Smooth muscle cell (in vitro differentiated cells): ENCODE results near the gene NFIC. TPM values are rescaled to one million over a fixed set of nuclear protein-coding genes. Genes with fewer than 3 reads are reported as not detected.

ENCODE experiments used
- DNase-seq: peaks from one replicate; lab custom pipeline; 2025; ENCODE audit not compliant: unreplicated experiment; lab: John Stamatoyannopoulos, UW
- H2AFZ ChIP-seq: fragments of 200-600 bp; sonication (generic); 2 replicates; pipeline ENCODE4 v1.6.0; 2016; ENCODE audit warnings: antibody characterized with exemption, low read depth, mild to moderate bottlenecking
- H3F3A ChIP-seq: fragments of 200-600 bp; sonication (generic); 2 replicates; pipeline ENCODE4 v1.6.0; 2017; ENCODE audit warnings: antibody characterized with exemption, low read depth
- H3K27ac ChIP-seq: fragments of 200-600 bp; sonication (generic); 2 replicates; pipeline ENCODE4 v1.5.1; 2016; ENCODE audit warnings: low read depth, mild to moderate bottlenecking
- H3K27me3 ChIP-seq: fragments of 200-600 bp; sonication (generic); 2 replicates; pipeline ENCODE4 v1.6.1; 2016; ENCODE audit warnings: low read depth, mild to moderate bottlenecking
- H3K36me3 ChIP-seq: fragments of 200-600 bp; sonication (generic); 2 replicates; pipeline ENCODE4 v1.5.1; 2016; ENCODE audit warnings: low read depth
- H3K4me1 ChIP-seq: fragments of 200-600 bp; sonication (generic); 2 replicates; pipeline ENCODE4 v1.5.1; 2016; ENCODE audit warnings: low read depth
- H3K4me2 ChIP-seq: fragments of 200-600 bp; sonication (generic); 2 replicates; pipeline ENCODE4 v1.6.0; 2016; ENCODE audit warnings: mild to moderate bottlenecking
- H3K4me3 ChIP-seq: fragments of 200-600 bp; sonication (generic); 2 replicates; pipeline ENCODE4 v1.5.1; 2016; ENCODE audit warnings: mild to moderate bottlenecking
- H3K79me2 ChIP-seq: fragments of 200-600 bp; sonication (generic); 2 replicates; pipeline ENCODE4 v1.6.0; 2016; ENCODE audit warnings: low read depth, mild to moderate bottlenecking
- H3K9ac ChIP-seq: fragments of 200-600 bp; sonication (generic); 2 replicates; pipeline ENCODE4 v1.6.0; 2016; ENCODE audit warnings: low read depth
- H3K9me3 ChIP-seq: fragments of 200-600 bp; sonication (generic); replicated peaks from 2 replicates; pipeline ENCODE4 v1.5.1; 2016; ENCODE audit warnings: low read depth
- H4K20me1 ChIP-seq: fragments of 200-600 bp; sonication (generic); 2 replicates; pipeline ENCODE4 v1.6.0; 2016; ENCODE audit warnings: low read depth
- CTCF ChIP-seq: fragments of 200-600 bp; sonication (generic); IDR thresholded peaks from 2 replicates; pipeline ENCODE4 v1.5.1; 2017; ENCODE audit warnings: borderline replicate concordance, mild to moderate bottlenecking, antibody characterized with exemption; ENCODE audit not compliant: insufficient read depth, poor library complexity, severe bottlenecking
- WGBS: methylation state at CpG from one replicate; pipeline ENCODE4 v1.1.7; 2016; ENCODE audit warnings: low lambda C conversion rate; 5-methylcytosine and 5-hydroxymethylcytosine counted together
- polyA plus RNA-seq: library from polyadenylated mRNA; unstranded; fragments of >200 nt; fragmentation: Nextera tagmentation; extraction: Ambion mirVana; gene quantifications from 2 replicates; pipeline ENCODE4 v1.2.1, GENCODE V29; 2016
- total RNA-seq: library from RNA; depleted of rRNA; stranded (reverse); fragments of >200 nt; gene quantifications from 2 replicates; pipeline ENCODE4 v1.2.3, GENCODE V29; 2014

NFIC gene
- total and polyA plus RNA-seq, 2 experiments from 2014 or later: 7.9 to 33.2 TPM

- Histone ChIP-seq H3F3A (peaks cover 9% of the 10 kb centered on the region), H4K20me1 (no peaks in the 10 kb centered on the region), H3K27me3 (no peaks in the 10 kb centered on the region), H3K79me2 (no peaks in the 10 kb centered on the region), H2AFZ (no peak overlapping the region), H3K4me2 (peak overlapping the region; percentile 71), H3K9me3 (no peaks in the 10 kb centered on the region), H3K9ac (peak overlapping the region; percentile 92), H3K4me1 (peaks cover 10% of the 10 kb centered on the region), H3K27ac (peak overlapping the region; percentile 98), H3K36me3 (no peaks in the 10 kb centered on the region), H3K4me3 (no peak overlapping the region)
- peak; percentile 36 for DNase-seq
- WGBS: 19% methylated on average over 22 of the region's 22 CpGs
- no peak for TF ChIP-seq CTCF
Observed at GRCh38 chr19:3457528-3458228, 91.3 kb downstream of the NFIC start.

GRCh38 chr19:3458229-3459088 lies 92.1 kb downstream of the NFIC start:
- 18% methylated on average over 14 of the region's 19 CpGs for WGBS
- Histone ChIP-seq H3F3A (peaks cover 13% of the 10 kb centered on the region), H3K4me3 (peak overlapping the region; percentile 0), H3K36me3 (no peaks in the 10 kb centered on the region), H3K27me3 (no peaks in the 10 kb centered on the region), H3K79me2 (no peaks in the 10 kb centered on the region), H3K9ac (peak overlapping the region; percentile 92), H3K27ac (peak overlapping the region; percentile 98), H3K4me1 (peaks cover 16% of the 10 kb centered on the region), H2AFZ (no peak overlapping the region), H3K4me2 (peak overlapping the region; percentile 71), H3K9me3 (no peaks in the 10 kb centered on the region), H4K20me1 (no peaks in the 10 kb centered on the region)
- peak; percentile 39 for DNase-seq
- TF ChIP-seq CTCF: no peak

GRCh38 chr19:3459089-3459881 lies 92.9 kb downstream of the NFIC start:
- peak overlapping the region; percentile 71 for H3K4me2 ChIP-seq
- peaks cover 22% of the 10 kb centered on the region for H3K4me1 ChIP-seq
- peaks cover 13% of the 10 kb centered on the region for H3F3A ChIP-seq
- H3K79me2 ChIP-seq: no peaks in the 10 kb centered on the region
- H3K9me3 ChIP-seq: no peaks in the 10 kb centered on the region
- no peaks in the 10 kb centered on the region for H4K20me1 ChIP-seq
- peak; percentile 91 for DNase-seq
- H3K36me3 ChIP-seq: no peaks in the 10 kb centered on the region
- no peak for TF ChIP-seq CTCF
- peak overlapping the region; percentile 98 for H3K27ac ChIP-seq
- no peaks in the 10 kb centered on the region for H3K27me3 ChIP-seq
- 7% methylated on average over 17 of the region's 26 CpGs for WGBS
- no peak overlapping the region for H2AFZ ChIP-seq
- H3K4me3 ChIP-seq: peak overlapping the region; percentile 0
- peak overlapping the region; percentile 92 for H3K9ac ChIP-seq
